GM12891 (cell line): ENCODE results near the gene DNAJA3.

Experiments used
- POLR2A ChIP-seq: IDR thresholded peaks from 2 replicates; pipeline ENCODE4 v1.6.1; 2011; ENCODE audit warnings: low read depth, low read length, control low read depth
- POLR2AphosphoS5 ChIP-seq: IDR thresholded peaks from 2 replicates; pipeline ENCODE4 v1.6.1; 2011; ENCODE audit warnings: low read depth, low read length, control low read depth
- TAF1 ChIP-seq: IDR thresholded peaks from 2 replicates; pipeline ENCODE4 v1.6.1; 2011; ENCODE audit warnings: low read depth, low read length, control low read depth

- TF ChIP-seq POLR2A, result no peak
- no peak for TF ChIP-seq POLR2AphosphoS5
- TF ChIP-seq TAF1, result no peak
Observed at GRCh38 chr16:4391631-4392381, 33.9 kb upstream of the DNAJA3 start.
